Sigmoid colon (tissue), 7 donors: Measurements from ENCODE around the gene DEFB125. TPM values are rescaled to one million over a fixed set of nuclear protein-coding genes. Genes with fewer than 3 reads are reported as not detected.

ENCODE experiments used
- DNase-seq: peaks from one replicate; pipeline ENCODE4 v3.0.0-alpha.2; 2019
- H3K27ac ChIP-seq, 4 donors: fragments of 200-600 bp; sonication (generic); one replicate each; pipeline ENCODE4 v1.5.1; 2016 to 2019; ENCODE audit warnings: mild to moderate bottlenecking in 1 of 4
- H3K27me3 ChIP-seq, 3 donors: fragments of 200-600 bp; sonication (generic); one replicate each; pipeline ENCODE4 v1.5.1; 2019; ENCODE audit warnings: mild to moderate bottlenecking in 1 of 3
- H3K36me3 ChIP-seq, 4 donors: fragments of 200-600 bp; sonication (generic); one replicate each; pipeline ENCODE4 v1.5.1; 2016 to 2019
- H3K4me1 ChIP-seq, 4 donors: fragments of 200-600 bp; sonication (generic); one replicate each; pipeline ENCODE4 v1.5.1; 2017 to 2019
- H3K4me3 ChIP-seq, 4 donors: fragments of 200-600 bp; sonication (generic); one replicate each; pipeline ENCODE4 v1.5.1; 2017 to 2019; ENCODE audit warnings: mild to moderate bottlenecking in 2 of 4, moderate library complexity in 1 of 4
- H3K9me3 ChIP-seq, 4 donors: fragments of 200-600 bp in 3 of 4; sonication (generic) in 3 of 4; one replicate each; pipeline versions ENCODE4 v1.5.1 to v1.6.1; 2013 to 2019
- CTCF ChIP-seq, 4 experiments: fragments of 450-650 bp in 3 of 4; fragments of 200-600 bp in 1 of 4; IDR thresholded peaks; one replicate each; pipeline ENCODE4 v1.5.1; 2016 to 2019; ENCODE audit warnings: antibody characterized with exemption in 4 of 4, mild to moderate bottlenecking in 3 of 4, moderate library complexity in 2 of 4
- EP300 ChIP-seq, 4 donors: sonication (generic); formaldehyde crosslinking; IDR thresholded peaks; one replicate each; pipeline ENCODE4 v1.6.1; 2017; ENCODE audit warnings: antibody characterized with exemption in 4 of 4
- POLR2A ChIP-seq, 2 donors: fragments of 450-650 bp; IDR thresholded peaks; one replicate each; pipeline ENCODE4 v1.6.1; 2016; ENCODE audit warnings: antibody characterized with exemption in 2 of 2, mild to moderate bottlenecking in 2 of 2, moderate library complexity in 2 of 2
- POLR2AphosphoS5 ChIP-seq, 4 donors: sonication (generic); formaldehyde crosslinking; IDR thresholded peaks; one replicate each; pipeline ENCODE4 v1.6.1; 2017; ENCODE audit warnings: antibody characterized with exemption in 4 of 4
- WGBS, 2 donors: extraction: QIAGEN DNeasy Blood & Tissue Kit; methylation state at CpG; one replicate each; pipeline ENCODE4 v1.1.7; 2013; 5-methylcytosine and 5-hydroxymethylcytosine counted together
- intact Hi-C: fragments of 100-400 bp; cut with DNase I; formaldehyde crosslinking; loops from one replicate; pipeline ENCODE4 v1.15.1; 2023
- polyA plus RNA-seq, 3 donors: library from polyadenylated mRNA; stranded (reverse); fragments of 200-250 nt; gene quantifications; one replicate each; pipeline ENCODE4 v1.2.3, GENCODE V29; 2013
- total RNA-seq, 4 donors: library from RNA; depleted of rRNA; stranded (reverse); fragments of >200 nt; gene quantifications; one replicate each; pipeline ENCODE4 v1.1.0, GENCODE V29; 2016
- donor health status: healthy with polysubstance abuse.
- donor health status: Bipolar disorder and iron deficiency.
- donor health status: healthy.

The DEFB125 gene
- total and polyA plus RNA-seq, 7 donors = not detected

- Histone ChIP-seq H3K4me3 (no peak overlapping the region), H3K27me3 (peaks cover 0 to 3% (median 0%) of the 10 kb centered on the region in 3 donors), H3K27ac (no peak overlapping the region), H3K9me3 (no peaks in the 10 kb centered on the region), H3K4me1 (no peaks in the 10 kb centered on the region), H3K36me3 (no peaks in the 10 kb centered on the region)
- DNase-seq = no peak
- 78 to 88% methylated on average over 11 of the region's 11 CpGs for WGBS, 2 donors
- intact Hi-C loops = no loop called here
- TF ChIP-seq EP300 (IDR thresholded peaks at IDR 0.05) = no peak
- TF ChIP-seq CTCF (IDR thresholded peaks at IDR 0.05) = no peak
- TF ChIP-seq POLR2AphosphoS5 (IDR thresholded peaks at IDR 0.05) = no peak
- no peak for TF ChIP-seq POLR2A (IDR thresholded peaks at IDR 0.05)
Observed at GRCh38 chr20:137668-138490, 50.4 kb downstream of the DEFB125 start.

GRCh38 chr20:142290-142689 is 54.8 kb downstream of the DEFB125 start, which contains the start of gene DEFB126:
DEFB126 (plus strand) TSS chr20:142590; CDS start chr20:142629, 39 bp downstream.
- DNase-seq = no peak
- Histone ChIP-seq H3K36me3 (no peaks in the 10 kb centered on the region), H3K27ac (no peak within 1 kb of the TSS), H3K4me1 (no peaks in the 10 kb centered on the region), H3K27me3 (peaks cover 0 to 6% (median 0%) of the 10 kb centered on the region in 3 donors), H3K4me3 (no peak within 1 kb of the TSS), H3K9me3 (no peaks in the 10 kb centered on the region)
- WGBS, 2 donors = 17 to 54% methylated on average over 1 of the region's 1 CpG
- intact Hi-C loops = no loop called here
- TF ChIP-seq POLR2AphosphoS5 (IDR thresholded peaks at IDR 0.05) (no peak), EP300 (IDR thresholded peaks at IDR 0.05) (no peak), CTCF (IDR thresholded peaks at IDR 0.05) (no peak), POLR2A (IDR thresholded peaks at IDR 0.05) (no peak)

GRCh38 chr20:145877-146276 is 58.4 kb downstream of the DEFB125 start:
- intact Hi-C loops = no loop called here
- Histone ChIP-seq H3K27me3 (peaks cover 0 to 7% (median 0%) of the 10 kb centered on the region in 3 donors), H3K9me3 (no peaks in the 10 kb centered on the region), H3K4me3 (no peak overlapping the region), H3K36me3 (no peaks in the 10 kb centered on the region), H3K4me1 (no peaks in the 10 kb centered on the region), H3K27ac (no peak overlapping the region)
- WGBS, 2 donors = 63 to 71% methylated on average over 2 of the region's 2 CpGs
- DNase-seq = no peak
- no peak for TF ChIP-seq EP300 (IDR thresholded peaks at IDR 0.05)
- no peak for TF ChIP-seq POLR2AphosphoS5 (IDR thresholded peaks at IDR 0.05)
- no peak for TF ChIP-seq CTCF (IDR thresholded peaks at IDR 0.05)
- no peak for TF ChIP-seq POLR2A (IDR thresholded peaks at IDR 0.05)

Other genes with a start within 250 kb of the DEFB125 start
- not detected for gene DEFB126, start 54.9 kb downstream of the DEFB125 start, total RNA-seq
- gene DEFB126, start 54.9 kb downstream of the DEFB125 start, polyA plus RNA-seq = not detected
- not detected for gene DEFB127, start 69.8 kb downstream of the DEFB125 start, total RNA-seq
- not detected for gene DEFB127, start 69.8 kb downstream of the DEFB125 start, polyA plus RNA-seq
- gene DEFB128, start 102.0 kb downstream of the DEFB125 start, total RNA-seq = not detected
- gene DEFB128, start 102.0 kb downstream of the DEFB125 start, polyA plus RNA-seq = not detected
- gene DEFB129, start 139.6 kb downstream of the DEFB125 start, total RNA-seq = not detected
- gene DEFB129, start 139.6 kb downstream of the DEFB125 start, polyA plus RNA-seq = not detected
- gene DEFB132, start 170.1 kb downstream of the DEFB125 start, total RNA-seq = not detected
- gene DEFB132, start 170.1 kb downstream of the DEFB125 start, polyA plus RNA-seq = under 1 TPM in 1 of 3 donors, not detected in 2; 0.06 TPM
- gene C20orf96, start 203.1 kb downstream of the DEFB125 start, total RNA-seq = 1 to 10 TPM; 2.1 to 6.9 (median 3.1) TPM
- 1 to 10 TPM; 5.3 to 8.5 (median 5.4) TPM for gene C20orf96, start 203.1 kb downstream of the DEFB125 start, polyA plus RNA-seq
- 10 to 100 TPM in 3 of 4 donors, 1 to 10 TPM in 1; 9.7 to 22.1 (median 15.6) TPM for gene ZCCHC3, start 209.9 kb downstream of the DEFB125 start, total RNA-seq
- gene ZCCHC3, start 209.9 kb downstream of the DEFB125 start, polyA plus RNA-seq = 10 to 100 TPM in 1 of 3 donors, 1 to 10 TPM in 2; 6.0 to 11.7 (median 6.2) TPM
- gene SOX12, start 237.9 kb downstream of the DEFB125 start, total RNA-seq = 1 to 10 TPM; 3.6 to 9.7 (median 4.9) TPM
- gene SOX12, start 237.9 kb downstream of the DEFB125 start, polyA plus RNA-seq = 1 to 10 TPM; 1.2 to 3.9 (median 1.2) TPM